ENCODE results near the gene GCKR.

The GCKR gene

DNA sequence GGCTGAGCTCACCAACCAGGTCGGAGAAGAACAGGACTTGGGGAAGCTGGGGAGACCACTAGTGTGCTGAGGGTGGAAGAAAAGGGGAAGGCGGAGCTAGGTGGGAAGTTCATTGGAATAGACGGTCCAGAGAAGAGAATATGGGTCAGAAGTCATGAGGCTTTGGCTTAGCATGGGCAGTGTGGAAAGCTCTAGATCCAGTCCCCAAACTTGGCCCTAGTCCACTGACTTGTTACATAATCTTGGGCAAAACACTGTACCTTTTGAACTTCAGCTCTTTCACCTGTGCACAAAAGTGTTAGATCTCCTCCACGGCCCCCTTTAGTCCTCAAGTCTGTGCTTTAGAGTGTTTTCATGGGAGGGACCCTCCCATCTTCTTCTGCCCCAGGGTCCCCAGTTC, 10.7 kb downstream of the GCKR start:
- no peak overlapping the region for H4K91ac ChIP-seq (ENCODE audit: low read length)
- no peak overlapping the region for H2BK12ac ChIP-seq (ENCODE audit: low read length in 2 of 2)
- no peak for DNase-seq
- H3K23ac ChIP-seq (ENCODE audit: low read length in 2 of 2): no peak overlapping the region
- no peaks in the 10 kb centered on the region for H3K9me3 ChIP-seq (ENCODE audit: control insufficient read depth, low read length)
- no peak overlapping the region for H2AK5ac ChIP-seq (ENCODE audit: low read length, severe bottlenecking)
- no peak overlapping the region for H2BK120ac ChIP-seq (ENCODE audit: low read depth, low read length)
- 72% methylated on average over 4 of the region's 4 CpGs for WGBS
- no peak overlapping the region for H3K9ac ChIP-seq (ENCODE audit: low read length)
- H3K4me2 ChIP-seq (ENCODE audit: low read length, poor library complexity, severe bottlenecking): no peak overlapping the region
- no peak overlapping the region for H4K8ac ChIP-seq (ENCODE audit: low read length)
- no peak overlapping the region for H3K4ac ChIP-seq (ENCODE audit: low read depth in 1 of 2, low read length in 2 of 2)
- no peaks in the 10 kb centered on the region for H3K36me3 ChIP-seq (ENCODE audit: control insufficient read depth in 1 of 2, insufficient read depth in 2 of 2, low read depth in 1 of 2, low read length in 2 of 2)
- no peak overlapping the region for H3K4me3 ChIP-seq (ENCODE audit: insufficient read depth in 1 of 2, low read depth in 1 of 2, low read length in 2 of 2)
- no peaks in the 10 kb centered on the region for H3K4me1 ChIP-seq (ENCODE audit: control insufficient read depth, insufficient read depth, low read depth, low read length)
- no peak overlapping the region for H3K14ac ChIP-seq (ENCODE audit: low read length in 2 of 2)
- H2BK5ac ChIP-seq (ENCODE audit: low read depth, low read length, poor library complexity, severe bottlenecking): no peak overlapping the region
- H3K18ac ChIP-seq (ENCODE audit: low read depth in 1 of 2, low read length in 2 of 2): no peak overlapping the region
- peaks cover 3 to 17% of the 10 kb centered on the region in 2 experiments for H3K27me3 ChIP-seq (ENCODE audit: control insufficient read depth in 1 of 2, insufficient read depth in 1 of 2, low read length in 2 of 2)
- no peaks in the 10 kb centered on the region for H3K79me1 ChIP-seq (replicated peaks; ENCODE audit: low read length, poor library complexity, severe bottlenecking)
- no peak overlapping the region for H2AFZ ChIP-seq (ENCODE audit: low read depth, low read length)
- H3K27ac ChIP-seq (ENCODE audit: low read length, poor library complexity, severe bottlenecking): no peak overlapping the region
- H2BK15ac ChIP-seq (ENCODE audit: low read depth, poor library complexity, severe bottlenecking): no peak overlapping the region

GRCh38 chr2:27509326-27509725, 12.7 kb downstream of the GCKR start:
- H3K23ac ChIP-seq (ENCODE audit: low read length in 2 of 2): no peak overlapping the region
- no peaks in the 10 kb centered on the region for H3K36me3 ChIP-seq (ENCODE audit: control insufficient read depth in 1 of 2, insufficient read depth in 2 of 2, low read depth in 1 of 2, low read length in 2 of 2)
- no peaks in the 10 kb centered on the region for H3K9me3 ChIP-seq (ENCODE audit: control insufficient read depth, low read length)
- no peak overlapping the region for H2AFZ ChIP-seq (ENCODE audit: low read depth, low read length)
- H2BK12ac ChIP-seq (ENCODE audit: low read length in 2 of 2): no peak overlapping the region
- no peak overlapping the region for H3K27ac ChIP-seq (ENCODE audit: low read length, poor library complexity, severe bottlenecking)
- no peaks in the 10 kb centered on the region for H3K4me1 ChIP-seq (ENCODE audit: control insufficient read depth, insufficient read depth, low read depth, low read length)
- no peak overlapping the region for H2AK5ac ChIP-seq (ENCODE audit: low read length, severe bottlenecking)
- H4K8ac ChIP-seq (ENCODE audit: low read length): no peak overlapping the region
- no peak overlapping the region for H3K4ac ChIP-seq (ENCODE audit: low read depth in 1 of 2, low read length in 2 of 2)
- H3K4me2 ChIP-seq (ENCODE audit: low read length, poor library complexity, severe bottlenecking): no peak overlapping the region
- no peak overlapping the region for H3K9ac ChIP-seq (ENCODE audit: low read length)
- H3K27me3 ChIP-seq (ENCODE audit: control insufficient read depth in 1 of 2, insufficient read depth in 1 of 2, low read length in 2 of 2): peaks cover 3 to 12% of the 10 kb centered on the region in 2 experiments
- no peaks in the 10 kb centered on the region for H3K79me1 ChIP-seq (replicated peaks; ENCODE audit: low read length, poor library complexity, severe bottlenecking)
- 89% methylated on average over 2 of the region's 6 CpGs for WGBS
- no peak overlapping the region for H2BK5ac ChIP-seq (ENCODE audit: low read depth, low read length, poor library complexity, severe bottlenecking)
- H3K18ac ChIP-seq (ENCODE audit: low read depth in 1 of 2, low read length in 2 of 2): no peak overlapping the region
- no peak overlapping the region for H2BK120ac ChIP-seq (ENCODE audit: low read depth, low read length)
- DNase-seq: no peak
- no peak overlapping the region for H3K14ac ChIP-seq (ENCODE audit: low read length in 2 of 2)
- no peak overlapping the region for H3K4me3 ChIP-seq (ENCODE audit: insufficient read depth in 1 of 2, low read depth in 1 of 2, low read length in 2 of 2)
- no peak overlapping the region for H4K91ac ChIP-seq (ENCODE audit: low read length)
- H2BK15ac ChIP-seq (ENCODE audit: low read depth, poor library complexity, severe bottlenecking): no peak overlapping the region

GRCh38 chr2:27518113-27518781, 21.6 kb downstream of the GCKR start:
- no peak for DNase-seq
- no peak overlapping the region for H2BK12ac ChIP-seq (ENCODE audit: low read length in 2 of 2)
- no peak overlapping the region for H3K23ac ChIP-seq (ENCODE audit: low read length in 2 of 2)
- H3K36me3 ChIP-seq (ENCODE audit: control insufficient read depth in 1 of 2, insufficient read depth in 2 of 2, low read depth in 1 of 2, low read length in 2 of 2): no peaks in the 10 kb centered on the region
- no peak overlapping the region for H3K4ac ChIP-seq (ENCODE audit: low read depth in 1 of 2, low read length in 2 of 2)
- H2AFZ ChIP-seq (ENCODE audit: low read depth, low read length): no peak overlapping the region
- H2BK120ac ChIP-seq (ENCODE audit: low read depth, low read length): no peak overlapping the region
- H3K27ac ChIP-seq (ENCODE audit: low read length, poor library complexity, severe bottlenecking): no peak overlapping the region
- H3K4me2 ChIP-seq (ENCODE audit: low read length, poor library complexity, severe bottlenecking): no peak overlapping the region
- WGBS: 82% methylated on average over 5 of the region's 5 CpGs
- H3K4me1 ChIP-seq (ENCODE audit: control insufficient read depth, insufficient read depth, low read depth, low read length): peaks cover 1% of the 10 kb centered on the region
- no peak overlapping the region for H3K14ac ChIP-seq (ENCODE audit: low read length in 2 of 2)
- no peaks in the 10 kb centered on the region for H3K9me3 ChIP-seq (ENCODE audit: control insufficient read depth, low read length)
- no peak overlapping the region for H4K91ac ChIP-seq (ENCODE audit: low read length)
- no peak overlapping the region for H4K8ac ChIP-seq (ENCODE audit: low read length)
- no peak overlapping the region for H3K4me3 ChIP-seq (ENCODE audit: insufficient read depth in 1 of 2, low read depth in 1 of 2, low read length in 2 of 2)
- H3K18ac ChIP-seq (ENCODE audit: low read depth in 1 of 2, low read length in 2 of 2): no peak overlapping the region
- H2BK5ac ChIP-seq (ENCODE audit: low read depth, low read length, poor library complexity, severe bottlenecking): no peak overlapping the region
- no peak overlapping the region for H2BK15ac ChIP-seq (ENCODE audit: low read depth, poor library complexity, severe bottlenecking)
- H3K9ac ChIP-seq (ENCODE audit: low read length): no peak overlapping the region
- H2AK5ac ChIP-seq (ENCODE audit: low read length, severe bottlenecking): no peak overlapping the region
- no peaks in the 10 kb centered on the region for H3K79me1 ChIP-seq (replicated peaks; ENCODE audit: low read length, poor library complexity, severe bottlenecking)
- H3K27me3 ChIP-seq (ENCODE audit: control insufficient read depth in 1 of 2, insufficient read depth in 1 of 2, low read length in 2 of 2): peaks cover 2 to 7% of the 10 kb centered on the region in 2 experiments

GRCh38 chr2:27518782-27519113, 22.1 kb downstream of the GCKR start:
- Histone ChIP-seq H2AK5ac (ENCODE audit: low read length, severe bottlenecking) (no peak overlapping the region), H3K14ac (ENCODE audit: low read length in 2 of 2) (no peak overlapping the region), H3K36me3 (ENCODE audit: control insufficient read depth in 1 of 2, insufficient read depth in 2 of 2, low read depth in 1 of 2, low read length in 2 of 2) (no peaks in the 10 kb centered on the region)

More at GRCh38 chr2:27518782-27519113, 22.1 kb downstream of the GCKR start:
- H2AFZ ChIP-seq (ENCODE audit: low read depth, low read length): no peak overlapping the region
- H3K18ac ChIP-seq (ENCODE audit: low read depth in 1 of 2, low read length in 2 of 2): no peak overlapping the region
- no peak overlapping the region for H3K4me3 ChIP-seq (ENCODE audit: insufficient read depth in 1 of 2, low read depth in 1 of 2, low read length in 2 of 2)
- H2BK120ac ChIP-seq (ENCODE audit: low read depth, low read length): no peak overlapping the region
- no peaks in the 10 kb centered on the region for H3K9me3 ChIP-seq (ENCODE audit: control insufficient read depth, low read length)
- H3K23ac ChIP-seq (ENCODE audit: low read length in 2 of 2): no peak overlapping the region
- no peak overlapping the region for H3K4me2 ChIP-seq (ENCODE audit: low read length, poor library complexity, severe bottlenecking)
- H3K4ac ChIP-seq (ENCODE audit: low read depth in 1 of 2, low read length in 2 of 2): no peak overlapping the region
- H4K91ac ChIP-seq (ENCODE audit: low read length): no peak overlapping the region
- H3K27me3 ChIP-seq (ENCODE audit: control insufficient read depth in 1 of 2, insufficient read depth in 1 of 2, low read length in 2 of 2): peaks cover 3 to 7% of the 10 kb centered on the region in 2 experiments
- no peak overlapping the region for H4K8ac ChIP-seq (ENCODE audit: low read length)
- H2BK15ac ChIP-seq (ENCODE audit: low read depth, poor library complexity, severe bottlenecking): no peak overlapping the region
- H3K27ac ChIP-seq (ENCODE audit: low read length, poor library complexity, severe bottlenecking): no peak overlapping the region
- no peak overlapping the region for H3K9ac ChIP-seq (ENCODE audit: low read length)
- no peak for DNase-seq
- H3K79me1 ChIP-seq (replicated peaks; ENCODE audit: low read length, poor library complexity, severe bottlenecking): no peaks in the 10 kb centered on the region
- WGBS: 91% methylated on average over 4 of the region's 4 CpGs
- H3K4me1 ChIP-seq (ENCODE audit: control insufficient read depth, insufficient read depth, low read depth, low read length): peaks cover 1% of the 10 kb centered on the region
- no peak overlapping the region for H2BK12ac ChIP-seq (ENCODE audit: low read length in 2 of 2)
- H2BK5ac ChIP-seq (ENCODE audit: low read depth, low read length, poor library complexity, severe bottlenecking): no peak overlapping the region
